NCI-H1694 (cell line): ENCODE measurements around the gene EMCN.
"Not testable (repeated sequence)": the region's sequence is repeated elsewhere in the genome, so short reads cannot be mapped to it uniquely, and the experiment has no call there.

Experiments used
- DNase-seq: peaks from one replicate; lab custom pipeline; 2025; lab: John Stamatoyannopoulos, UW

Gene EMCN

DNA sequence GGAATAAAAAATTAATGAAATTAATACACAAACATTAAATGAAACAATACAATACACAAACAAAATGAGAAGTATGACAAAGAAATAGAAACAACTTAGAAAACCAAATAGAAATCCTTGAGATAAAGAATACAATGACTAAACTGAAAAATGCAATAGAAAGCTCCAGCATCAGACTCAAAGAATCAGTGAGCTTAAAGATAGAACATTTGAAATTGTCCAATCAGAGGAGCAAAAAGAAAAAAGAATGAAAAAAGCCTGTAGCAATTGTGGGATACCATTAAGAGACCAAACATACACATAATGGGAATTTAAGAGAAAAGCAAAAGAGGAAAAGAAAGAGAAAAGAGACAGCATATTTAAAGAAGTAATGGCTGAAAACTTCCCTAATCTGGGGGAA lies 25.7 kb downstream of the EMCN start:
- DNase-seq, result no peak

DNA sequence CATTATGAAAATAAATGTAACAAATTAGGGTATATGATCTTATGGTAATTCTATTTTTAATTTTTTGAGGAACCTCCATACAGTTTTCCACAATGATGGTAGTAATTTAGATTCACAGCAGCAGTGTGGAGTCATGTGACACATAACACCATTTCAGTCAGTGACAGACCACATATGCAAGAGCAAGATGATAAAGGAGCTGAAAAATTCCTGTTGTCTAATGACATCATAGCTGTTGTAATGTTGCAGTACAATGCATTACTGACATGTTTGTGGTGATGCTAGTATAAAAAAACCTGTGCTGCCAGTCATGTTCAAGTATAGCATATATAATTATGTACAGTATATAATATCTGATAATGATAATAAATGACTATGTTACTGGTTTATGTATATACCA lies 28.5 kb downstream of the EMCN start:
- no peak for DNase-seq

DNA sequence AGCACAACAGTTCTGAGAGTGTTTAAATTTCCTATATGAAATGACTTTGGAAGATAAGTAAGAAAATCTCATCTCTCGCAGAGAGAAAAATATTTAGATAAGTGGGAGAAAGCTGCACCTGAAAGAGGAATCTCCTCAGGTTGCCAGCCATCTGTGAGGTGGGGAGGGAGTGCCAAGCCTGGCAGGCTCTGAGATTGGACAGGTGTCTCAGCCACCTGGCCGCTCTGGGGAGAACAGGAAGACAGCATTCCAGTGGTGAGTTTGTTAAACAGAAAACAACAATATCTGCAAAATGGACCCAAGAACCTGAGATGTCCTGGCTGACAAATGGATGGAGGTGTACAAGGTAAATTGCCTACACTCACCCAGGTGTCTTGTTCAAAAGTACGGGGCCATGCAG lies 31.3 kb downstream of the EMCN start:
- DNase-seq, result no peak

GRCh38 chr4:100483796-100484195 lies 34.0 kb downstream of the EMCN start:
- DNase-seq, result peak; percentile 34

DNA sequence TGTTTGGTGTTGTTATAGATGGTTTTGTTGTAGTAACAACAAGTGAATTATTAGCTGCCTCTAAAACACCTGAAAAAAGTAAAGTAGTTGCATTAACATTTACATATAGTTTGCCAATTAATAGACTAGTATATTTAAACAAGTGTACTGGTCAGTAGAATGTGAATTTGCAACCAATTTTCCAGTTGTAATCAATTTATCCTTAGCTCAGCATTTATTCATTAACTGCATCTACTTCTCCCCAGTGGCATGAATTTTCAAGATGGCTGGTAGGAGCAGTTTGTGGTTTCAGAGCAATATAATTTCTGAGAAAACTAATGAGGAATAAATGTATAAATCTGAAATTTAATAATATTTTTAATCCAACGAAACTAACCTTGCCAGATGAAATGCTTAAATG lies 37.9 kb downstream of the EMCN start:
- no peak for DNase-seq

- DNase-seq, result no peak
These were observed 48.3 kb downstream of the EMCN start for GRCh38 chr4:100469555-100469954.

DNA sequence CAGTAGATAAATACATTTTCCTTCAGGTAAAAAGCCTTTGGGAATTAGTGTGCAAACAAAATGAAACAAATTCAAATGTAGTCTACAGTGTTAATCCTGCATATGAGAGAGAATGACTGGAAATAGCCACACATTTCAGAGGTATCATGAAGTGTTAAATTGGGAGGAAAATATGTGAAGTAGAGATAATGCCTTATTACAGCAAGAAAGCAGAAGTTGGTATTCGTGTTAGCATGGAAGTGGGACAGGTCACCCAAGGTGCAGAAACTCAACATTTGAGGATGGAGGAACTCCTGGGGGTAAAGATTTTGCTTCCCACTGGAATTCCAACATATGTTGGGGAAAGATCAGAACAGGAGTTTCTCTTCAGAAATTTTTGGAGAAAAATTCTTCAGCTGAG lies 51.3 kb downstream of the EMCN start:
- DNase-seq, result no peak

DNA sequence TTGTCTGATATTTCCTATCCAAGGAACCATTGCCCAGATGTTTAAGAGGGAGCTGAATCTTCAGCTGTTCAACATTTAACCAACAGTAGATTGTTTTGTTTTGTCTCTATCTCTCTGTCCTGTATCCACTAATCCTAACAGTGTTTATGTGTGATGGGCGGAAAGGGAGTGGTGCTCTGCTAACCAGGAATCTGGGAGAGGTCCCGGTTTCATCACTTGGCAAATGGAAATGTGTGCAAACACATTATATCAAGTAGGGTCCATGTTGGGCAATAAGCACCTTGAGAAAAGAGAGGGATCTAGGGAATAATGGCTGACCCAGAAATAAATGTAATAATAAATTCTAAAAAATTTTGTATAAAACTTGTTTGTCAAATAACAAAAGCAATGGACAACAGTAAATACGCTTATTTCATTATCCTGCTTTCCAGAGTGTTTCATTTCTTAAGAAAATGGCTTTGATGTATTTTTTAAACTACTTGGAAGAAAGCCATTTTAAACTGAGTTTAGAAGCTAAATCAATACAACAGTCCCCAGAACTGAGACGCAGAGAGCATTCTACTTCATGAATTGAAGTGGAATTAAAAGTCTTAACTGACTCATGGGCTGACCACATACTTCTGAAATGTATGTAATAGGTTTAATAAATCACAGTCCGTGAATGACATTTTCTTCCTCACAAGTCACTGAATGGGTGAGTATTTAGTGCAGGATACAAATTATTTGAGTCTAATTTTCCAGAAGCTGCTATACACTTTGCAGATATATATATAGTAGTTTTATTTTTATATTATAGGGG lies 55.8 kb downstream of the EMCN start:
- DNase-seq, result no peak

GRCh38 chr4:100450449-100450848 lies 67.4 kb downstream of the EMCN start:
- no peak for DNase-seq

DNA sequence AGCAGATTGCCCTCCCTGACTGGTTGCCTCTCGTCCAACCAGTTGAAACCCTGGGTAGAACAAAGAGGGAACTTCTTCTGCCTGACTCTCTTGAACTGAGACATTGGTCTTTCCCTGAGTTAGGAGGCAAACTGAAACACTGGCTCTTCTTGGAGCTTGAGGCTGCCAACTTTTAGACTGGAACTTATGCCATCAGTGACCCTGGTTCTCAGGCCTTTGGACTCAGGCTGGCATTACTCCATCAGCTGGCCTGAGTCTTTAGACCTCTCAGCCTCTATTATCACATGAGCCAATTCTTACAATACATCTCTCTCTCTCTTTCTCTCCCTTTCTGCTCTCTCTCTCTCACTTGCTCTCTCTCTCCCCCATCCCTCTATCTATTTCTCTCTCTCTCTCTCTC lies 86.4 kb downstream of the EMCN start:
- DNase-seq, result no peak

GRCh38 chr4:100430451-100430850 lies 87.4 kb downstream of the EMCN start:
- DNase-seq, result no peak

DNA sequence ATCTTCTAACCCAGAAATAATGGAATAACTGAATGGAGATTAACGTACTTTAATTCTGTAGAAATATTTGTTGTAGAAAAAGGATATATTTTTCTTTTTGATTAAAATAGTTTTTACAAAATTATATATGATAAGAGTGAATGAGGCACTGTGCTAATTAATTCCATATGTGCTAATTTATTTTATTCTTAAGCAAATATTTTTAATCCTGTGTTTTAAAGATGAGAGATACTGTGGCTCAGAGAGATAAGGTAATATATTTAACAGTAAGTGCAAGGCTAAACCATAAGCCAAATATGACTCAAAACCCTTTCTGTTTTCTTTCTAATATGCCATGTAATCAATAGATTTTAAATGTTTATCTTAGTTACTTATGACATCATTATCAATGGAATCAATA lies 88.2 kb downstream of the EMCN start:
- no peak for DNase-seq

DNA sequence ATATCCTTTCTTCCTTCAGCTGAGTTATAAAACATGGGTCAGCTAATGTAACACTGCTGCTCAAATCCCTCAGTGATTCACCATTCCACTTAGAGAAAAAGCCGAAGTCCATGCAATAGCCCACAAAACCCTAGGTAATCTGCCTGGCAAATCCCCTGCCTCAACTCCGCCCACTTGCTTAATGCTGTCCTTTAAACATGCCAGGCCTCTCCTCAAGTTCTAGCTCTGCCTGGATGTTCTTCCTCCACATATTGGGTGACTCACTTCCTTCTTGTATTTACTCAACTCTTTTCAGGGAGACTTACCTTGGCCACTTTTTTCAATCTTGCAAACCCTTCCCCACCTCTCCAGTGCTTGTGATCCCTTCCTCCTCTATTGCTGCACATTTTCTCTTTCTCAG lies 89.8 kb downstream of the EMCN start:
- no peak for DNase-seq

- no peak for DNase-seq
These were observed 93.4 kb downstream of the EMCN start for GRCh38 chr4:100424376-100424775.

DNA sequence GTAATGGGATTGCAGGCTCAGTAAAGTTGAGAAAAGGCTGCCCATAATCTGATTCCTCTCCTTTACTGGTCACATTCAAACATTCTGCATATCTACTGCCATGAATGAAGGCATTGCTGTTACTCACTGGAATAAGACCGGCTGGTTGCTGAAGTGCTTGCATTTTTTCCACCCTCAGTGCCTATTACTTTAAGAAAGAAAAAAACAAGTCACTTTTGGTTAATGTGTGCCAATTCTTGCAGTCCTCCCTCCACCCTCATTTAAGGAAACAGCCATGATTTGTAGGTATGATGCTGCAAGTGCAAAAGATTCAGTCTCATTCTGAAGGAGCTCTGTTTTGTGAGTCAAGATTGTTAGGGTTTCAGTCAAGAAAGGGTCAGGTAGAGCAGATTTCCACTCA lies 94.9 kb downstream of the EMCN start:
- no peak for DNase-seq

- DNase-seq, result peak; percentile 16
These were observed 96.4 kb downstream of the EMCN start for GRCh38 chr4:100421361-100421978.

GRCh38 chr4:100420571-100420970 lies 97.3 kb downstream of the EMCN start:
- no peak for DNase-seq

- DNase-seq, result no peak
These were observed 100.3 kb downstream of the EMCN start for GRCh38 chr4:100417565-100417964.

DNA sequence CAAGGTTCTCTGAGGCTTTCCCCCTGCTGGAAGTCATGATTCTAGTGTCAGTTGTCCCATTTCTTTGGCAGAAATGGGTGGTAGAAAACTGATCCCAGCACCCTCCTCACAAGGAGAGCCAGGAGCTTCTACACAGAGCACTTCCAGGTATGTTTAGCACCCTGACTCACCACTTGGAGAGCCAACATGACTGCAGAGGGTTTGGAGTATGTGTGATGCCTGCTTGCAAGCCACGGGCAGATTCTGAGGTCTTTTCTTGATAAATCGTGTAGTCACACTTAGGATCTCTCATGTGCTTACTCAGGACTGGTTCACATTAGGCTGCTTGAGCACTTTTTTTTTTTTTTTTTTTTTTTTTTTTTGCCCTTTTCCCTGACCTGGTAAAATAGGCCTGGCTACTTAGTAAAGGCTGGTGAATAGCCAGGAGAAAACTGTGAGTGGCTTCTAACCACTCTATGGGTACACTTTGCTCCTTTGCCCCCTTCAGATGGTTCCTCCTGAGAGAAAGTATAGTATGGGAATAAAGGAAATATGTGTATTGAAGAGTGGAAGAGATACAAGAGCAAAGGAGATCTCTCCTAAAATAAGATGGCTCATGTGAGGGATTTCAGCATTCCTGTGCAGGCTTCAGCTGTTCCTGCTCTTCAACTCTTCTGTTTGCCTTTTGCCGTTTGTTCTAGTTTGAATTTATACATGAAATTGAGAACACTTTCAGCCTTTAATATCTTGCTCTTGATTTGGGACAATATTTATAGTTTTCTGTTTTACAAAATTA lies 103.6 kb downstream of the EMCN start:
- no peak for DNase-seq

DNA sequence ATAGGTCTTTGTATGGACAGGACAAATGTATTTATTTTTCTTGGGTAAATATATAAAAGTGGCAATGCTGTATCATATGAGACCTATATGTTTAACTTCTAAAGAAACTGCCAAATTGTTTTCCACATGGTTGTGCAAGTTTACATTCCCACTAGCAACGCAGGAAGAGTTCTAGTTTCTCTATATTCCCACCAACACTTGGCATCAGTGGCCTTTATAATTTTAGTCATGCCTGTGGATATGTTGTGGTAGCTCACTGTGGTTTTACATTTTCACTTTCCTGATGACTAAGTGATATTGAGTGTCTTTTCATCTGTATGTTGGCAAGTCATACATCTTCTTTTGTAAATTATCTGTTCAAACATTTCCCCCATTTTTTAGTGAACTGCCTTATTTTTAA lies 126.0 kb downstream of the EMCN start:
- no peak for DNase-seq

GRCh38 chr4:100391086-100391485 lies 126.7 kb downstream of the EMCN start:
- no peak for DNase-seq

DNA sequence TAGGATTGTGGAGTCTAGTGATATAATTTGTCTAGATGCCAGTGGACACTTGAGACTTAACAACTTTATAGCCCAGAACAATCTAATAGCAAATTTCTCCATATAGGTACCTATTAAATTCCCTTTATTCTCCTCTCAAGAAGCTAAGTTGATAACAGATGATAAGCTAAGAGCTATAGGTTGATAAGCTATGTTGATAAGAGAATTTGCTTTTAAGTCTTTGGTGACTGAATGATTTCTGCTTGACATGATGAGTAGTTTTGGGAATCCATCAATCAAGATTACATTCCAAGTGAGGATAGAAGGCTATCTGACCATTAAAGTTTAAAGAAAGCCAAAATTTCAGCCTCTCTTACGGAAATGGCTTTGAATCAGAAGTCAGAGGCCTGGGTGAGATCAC lies 131.6 kb downstream of the EMCN start:
- DNase-seq, result no peak

DNA sequence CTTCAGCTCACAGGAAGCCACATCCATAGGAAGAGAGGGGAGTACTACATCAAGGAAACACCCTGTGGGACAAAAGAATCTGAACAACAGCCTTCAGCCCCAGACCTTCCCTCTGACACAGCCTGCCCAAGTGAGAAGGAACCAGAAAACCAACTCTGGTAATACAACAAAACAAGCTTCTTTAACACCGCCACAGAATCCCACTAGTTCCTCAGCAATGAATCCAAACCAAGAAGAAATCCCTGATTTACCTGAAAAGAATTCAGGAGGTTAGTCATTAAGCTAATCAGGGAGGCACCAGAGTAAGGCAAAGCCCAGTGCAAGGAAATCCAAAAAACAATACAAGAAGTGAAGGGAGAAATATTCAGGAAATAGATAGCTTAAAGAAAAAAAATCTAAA lies 137.4 kb downstream of the EMCN start:
- not testable (repeated sequence) for DNase-seq
